Epithelial cell of proximal tubule (primary cell): Measurements from ENCODE around the gene OR7C2. TPM values are rescaled to one million over a fixed set of nuclear protein-coding genes. Genes with fewer than 3 reads are reported as not detected.

ENCODE experiments used
- DNase-seq: peaks from one replicate; pipeline ENCODE4 v3.0.0-alpha.2; 2011; ENCODE audit warnings: low read depth
- H3K4me3 ChIP-seq: 2 replicates; pipeline ENCODE4 v1.5.1; 2011; ENCODE audit warnings: low read depth, mild to moderate bottlenecking, low read length
- total RNA-seq: library from RNA; depleted of rRNA; stranded (reverse); fragments of >200 nt; gene quantifications from 2 replicates; pipeline ENCODE4 v1.2.3, GENCODE V29; 2015
- TF ChIP-seq, protein P1 (sequence below): conservative IDR thresholded peaks from 2 replicates; pipeline ENCODE4 v1.5.1; 2012; ENCODE audit warnings: low read depth, mild to moderate bottlenecking, low read length

The OR7C2 gene
- total RNA-seq: not detected in 2 replicates

DNA sequence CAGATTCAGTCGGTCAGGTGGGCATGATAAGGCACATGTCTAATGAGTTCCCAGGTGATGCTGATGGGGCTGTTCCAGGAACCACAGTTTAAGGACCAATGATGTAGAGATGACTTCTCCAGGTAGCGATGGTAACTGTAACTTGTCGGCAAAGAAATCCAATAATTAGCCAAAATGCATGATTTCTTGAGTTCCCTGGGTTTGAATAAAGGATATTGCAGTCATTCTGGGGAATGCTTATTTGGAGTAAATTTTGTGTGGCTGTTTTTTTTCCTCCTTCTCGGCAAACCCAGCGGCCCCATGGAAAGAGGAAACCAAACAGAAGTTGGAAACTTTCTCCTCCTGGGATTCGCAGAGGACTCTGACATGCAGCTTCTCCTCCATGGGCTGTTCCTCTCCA, at the start of gene OR7C2:
Gene OR7C2 (plus strand): TSS at position 301 of the 400 bp plus-strand sequence. CDS start 0 bp downstream, at position 301.
- TF ChIP-seq, protein P1, sequence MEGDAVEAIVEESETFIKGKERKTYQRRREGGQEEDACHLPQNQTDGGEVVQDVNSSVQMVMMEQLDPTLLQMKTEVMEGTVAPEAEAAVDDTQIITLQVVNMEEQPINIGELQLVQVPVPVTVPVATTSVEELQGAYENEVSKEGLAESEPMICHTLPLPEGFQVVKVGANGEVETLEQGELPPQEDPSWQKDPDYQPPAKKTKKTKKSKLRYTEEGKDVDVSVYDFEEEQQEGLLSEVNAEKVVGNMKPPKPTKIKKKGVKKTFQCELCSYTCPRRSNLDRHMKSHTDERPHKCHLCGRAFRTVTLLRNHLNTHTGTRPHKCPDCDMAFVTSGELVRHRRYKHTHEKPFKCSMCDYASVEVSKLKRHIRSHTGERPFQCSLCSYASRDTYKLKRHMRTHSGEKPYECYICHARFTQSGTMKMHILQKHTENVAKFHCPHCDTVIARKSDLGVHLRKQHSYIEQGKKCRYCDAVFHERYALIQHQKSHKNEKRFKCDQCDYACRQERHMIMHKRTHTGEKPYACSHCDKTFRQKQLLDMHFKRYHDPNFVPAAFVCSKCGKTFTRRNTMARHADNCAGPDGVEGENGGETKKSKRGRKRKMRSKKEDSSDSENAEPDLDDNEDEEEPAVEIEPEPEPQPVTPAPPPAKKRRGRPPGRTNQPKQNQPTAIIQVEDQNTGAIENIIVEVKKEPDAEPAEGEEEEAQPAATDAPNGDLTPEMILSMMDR: no peak
- H3K4me3 ChIP-seq: no peak within 1 kb of the TSS

DNA sequence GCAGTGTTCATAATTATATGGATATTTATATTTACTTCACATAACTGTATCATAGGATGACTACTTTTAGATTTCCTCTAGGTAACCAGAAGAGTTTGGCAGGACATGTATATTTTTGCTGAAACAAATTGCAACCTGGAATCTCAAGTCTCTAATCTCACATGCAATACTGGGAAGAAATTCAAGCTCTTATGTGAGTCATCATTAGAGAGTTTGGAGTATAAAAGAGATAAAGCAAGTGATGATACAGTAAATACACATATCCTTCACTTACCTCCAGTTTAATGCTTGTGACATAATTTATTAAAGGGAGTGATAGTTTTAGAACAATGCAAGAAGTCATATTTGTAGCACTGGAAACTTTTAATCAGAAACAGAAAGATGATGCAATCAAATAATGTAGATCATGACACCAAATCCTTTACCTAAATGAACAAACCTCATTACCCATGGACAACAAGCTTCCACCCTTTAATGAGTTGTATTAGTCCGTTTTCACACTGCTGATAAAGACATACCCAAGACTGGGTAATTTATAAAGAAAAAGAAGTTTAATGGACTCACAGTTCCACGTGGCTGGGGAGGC, 39.5 kb upstream of the OR7C2 start:
- no peak for DNase-seq
- no peak overlapping the region for H3K4me3 ChIP-seq
- TF ChIP-seq, protein P1: no peak

More for the DNA sequence above, at the start of gene OR7C2:
- no peak for DNase-seq

DNA sequence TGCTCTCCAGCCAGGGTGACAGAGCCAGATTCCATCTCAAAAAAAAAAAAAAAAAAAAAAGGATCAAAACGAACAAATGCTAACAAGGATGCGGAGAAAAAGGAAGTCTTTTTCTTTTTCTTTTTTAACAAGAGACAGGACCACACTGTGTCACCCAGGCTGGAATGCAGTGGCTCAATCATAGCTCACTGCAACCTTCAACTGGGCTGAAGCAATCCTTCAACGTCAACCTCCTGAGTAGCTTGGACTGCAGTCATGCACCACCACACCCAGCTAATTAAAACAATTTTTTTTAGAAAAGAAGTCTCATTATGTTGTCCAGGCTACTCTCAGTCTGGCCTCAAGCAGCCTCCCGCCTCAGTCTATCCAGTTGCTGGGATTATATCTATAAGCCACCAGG, 34.6 kb upstream of the OR7C2 start:
- no peak for DNase-seq
- no peak overlapping the region for H3K4me3 ChIP-seq
- TF ChIP-seq, protein P1: no peak

DNA sequence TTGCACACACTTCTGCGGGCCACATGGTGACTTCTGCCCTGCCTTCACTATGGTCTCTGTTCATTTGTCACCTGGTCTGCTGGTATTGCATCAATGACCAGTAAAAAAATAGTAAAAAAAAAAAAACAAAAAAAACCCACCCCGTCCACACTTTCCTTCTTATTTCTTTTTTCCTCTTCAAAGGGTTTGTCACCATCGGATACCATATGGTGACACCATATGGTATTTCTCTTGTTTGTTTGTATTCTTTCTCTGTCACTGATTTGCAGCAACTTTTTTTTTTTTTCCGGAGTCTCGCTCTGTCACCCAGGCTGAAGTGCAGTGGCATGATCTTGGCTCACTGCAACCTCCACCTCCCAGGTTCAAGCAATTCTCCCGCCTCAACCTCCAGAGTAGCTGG, 26.2 kb upstream of the OR7C2 start:
- H3K4me3 ChIP-seq: no peak overlapping the region
- no peak for DNase-seq
- TF ChIP-seq, protein P1: no peak

DNA sequence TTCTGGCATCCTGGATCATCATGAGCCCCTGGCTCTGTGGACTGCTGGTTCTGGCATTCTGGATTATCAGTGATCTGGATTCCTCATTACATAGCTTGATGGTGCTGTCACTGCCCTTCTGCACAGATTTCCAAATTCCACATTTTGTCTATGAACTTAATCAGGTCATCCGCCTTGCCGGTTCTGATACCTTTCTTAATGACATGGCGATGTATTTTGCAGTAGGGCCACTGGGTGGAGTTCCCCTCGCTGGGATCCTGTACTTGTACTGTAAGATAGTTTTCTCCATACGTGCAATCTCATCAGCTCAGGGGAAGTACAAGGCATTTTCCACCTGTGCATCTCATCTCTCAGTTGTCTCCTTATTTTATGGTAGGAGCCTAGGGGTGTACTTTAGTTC, 24.4 kb upstream of the OR7C2 start:
- TF ChIP-seq, protein P1: no peak
- H3K4me3 ChIP-seq: no peak overlapping the region
- no peak for DNase-seq

DNA sequence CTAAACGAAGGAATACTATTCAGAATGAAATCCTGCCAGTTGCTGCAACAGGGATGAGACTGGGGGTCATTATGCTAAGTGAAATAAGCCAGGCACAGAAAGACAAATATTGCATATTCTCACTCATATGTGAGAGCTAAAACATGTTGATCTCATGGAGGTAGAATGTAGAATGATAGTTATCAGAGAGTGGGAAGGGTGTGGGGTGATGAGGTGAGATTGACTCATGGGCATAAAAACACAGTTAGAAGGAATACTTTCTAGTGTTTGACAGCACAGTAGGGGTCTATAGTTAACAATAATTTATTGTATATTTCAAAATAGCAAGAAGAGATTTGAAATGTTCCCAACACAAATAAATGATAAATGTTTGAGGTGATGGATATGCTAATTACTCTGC, 7.8 kb upstream of the OR7C2 start:
- H3K4me3 ChIP-seq: no peak overlapping the region
- DNase-seq: no peak
- TF ChIP-seq, protein P1: no peak

DNA sequence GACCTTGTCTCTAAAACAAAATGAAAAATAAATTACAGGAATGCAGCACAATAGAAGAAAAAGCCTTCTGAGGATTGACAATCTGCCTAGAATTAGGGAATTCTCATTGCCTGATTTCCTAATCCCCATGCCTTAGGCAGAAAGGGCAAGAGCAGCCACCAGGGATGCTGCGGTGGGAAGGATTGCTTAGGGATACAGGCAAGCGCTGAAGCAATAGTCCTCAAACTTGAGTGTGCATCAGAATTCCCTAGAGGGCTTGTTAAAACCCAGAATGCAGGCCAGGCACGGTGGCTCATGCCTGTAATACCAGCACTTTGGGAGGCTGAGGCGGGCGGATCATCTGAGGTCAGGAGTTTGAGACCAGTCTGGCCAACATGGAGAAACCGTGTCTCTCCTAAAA, 1.0 kb upstream of the OR7C2 start:
- H3K4me3 ChIP-seq: no peak overlapping the region
- TF ChIP-seq, protein P1: no peak
- DNase-seq: no peak
